ENCODE data around the gene CPE.
"Not testable (repeated sequence)": the region's sequence is repeated elsewhere in the genome, so short reads cannot be mapped to it uniquely, and the experiment has no call there.

Gene CPE

DNA sequence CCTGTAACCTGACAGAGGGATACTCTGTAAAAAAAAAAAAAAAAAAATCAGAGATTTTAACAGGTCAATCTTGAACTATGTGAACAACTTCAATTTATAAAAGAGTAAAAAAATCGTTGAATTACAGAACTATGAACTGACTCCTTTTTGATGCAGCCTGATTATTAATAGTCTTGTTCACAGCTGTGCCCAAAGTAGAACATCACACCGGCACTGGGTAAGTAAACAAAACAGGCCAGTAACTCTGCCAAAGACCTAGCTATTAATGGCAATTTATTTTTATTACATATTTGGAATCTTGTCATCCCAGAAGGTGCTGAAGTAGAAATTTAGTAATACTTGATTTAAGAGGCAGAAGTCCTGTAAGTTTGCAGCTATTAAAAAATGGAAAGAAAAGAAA is 31.4 kb downstream of the CPE start:
- DNase-seq, result no peak

GRCh38 chr4:165415910-165416309 is 37.1 kb downstream of the CPE start:
- DNase-seq, result no peak

DNA sequence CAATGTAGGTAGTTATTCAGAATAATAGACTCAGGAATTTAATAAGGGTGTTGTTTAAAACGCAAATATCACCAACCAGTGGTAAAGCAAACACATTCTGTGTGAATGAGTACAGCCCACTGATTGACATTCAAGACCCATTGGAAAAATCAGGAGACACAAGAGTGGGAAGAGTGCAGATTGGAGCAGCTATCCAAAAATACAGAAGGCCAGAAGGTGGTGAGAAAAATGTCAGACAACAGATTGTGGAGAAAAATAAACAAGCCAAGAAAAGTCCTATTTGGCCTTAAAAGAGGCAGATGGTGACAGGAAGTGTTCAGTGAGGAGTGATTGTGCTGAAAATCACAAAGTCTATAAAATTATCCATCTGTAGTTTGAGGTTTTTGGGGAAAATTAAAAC is 39.3 kb downstream of the CPE start:
- DNase-seq, result no peak

DNA sequence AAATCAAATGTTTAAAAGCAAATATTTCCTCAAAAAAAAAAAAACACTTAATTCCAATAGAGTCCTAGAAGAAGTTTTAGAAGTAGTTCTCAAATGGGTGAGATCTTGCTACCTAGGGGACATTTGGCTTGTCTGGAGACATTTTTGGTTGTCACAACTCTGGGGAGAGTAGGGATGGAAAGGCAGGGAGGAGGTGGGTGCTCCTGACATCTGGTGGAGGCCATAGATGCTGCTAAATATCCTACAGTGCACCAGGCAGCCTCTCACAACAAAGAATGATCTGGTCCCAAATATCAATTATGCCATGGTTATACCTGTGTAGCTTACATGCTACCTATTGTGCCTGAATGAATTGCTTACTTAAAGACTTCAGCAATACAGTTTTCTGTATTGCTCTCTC is 46.8 kb downstream of the CPE start:
- no peak for DNase-seq

- DNase-seq, result no peak
Measured at GRCh38 chr4:165426331-165426730, 47.5 kb downstream of the CPE start.

DNA sequence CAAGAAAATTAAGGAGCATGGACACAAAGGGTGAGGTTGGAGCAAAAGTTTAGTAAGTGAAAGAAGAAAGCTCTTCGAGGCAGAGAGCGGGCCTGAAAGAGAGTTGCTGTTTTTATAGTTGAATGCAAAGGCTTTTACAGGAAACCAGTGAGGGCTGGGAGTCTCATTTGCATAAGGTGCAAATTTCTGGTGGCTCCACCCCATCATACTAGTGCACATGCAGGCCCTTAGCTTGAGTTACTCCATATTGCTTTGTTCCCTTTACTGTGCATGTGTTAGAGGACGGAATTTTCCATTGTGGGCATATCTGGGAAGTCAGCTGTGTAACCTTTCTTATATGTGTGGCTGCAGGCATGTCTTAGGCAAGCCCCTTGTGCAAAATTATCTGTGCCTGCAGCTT is 48.0 kb downstream of the CPE start:
- DNase-seq, result no peak

DNA sequence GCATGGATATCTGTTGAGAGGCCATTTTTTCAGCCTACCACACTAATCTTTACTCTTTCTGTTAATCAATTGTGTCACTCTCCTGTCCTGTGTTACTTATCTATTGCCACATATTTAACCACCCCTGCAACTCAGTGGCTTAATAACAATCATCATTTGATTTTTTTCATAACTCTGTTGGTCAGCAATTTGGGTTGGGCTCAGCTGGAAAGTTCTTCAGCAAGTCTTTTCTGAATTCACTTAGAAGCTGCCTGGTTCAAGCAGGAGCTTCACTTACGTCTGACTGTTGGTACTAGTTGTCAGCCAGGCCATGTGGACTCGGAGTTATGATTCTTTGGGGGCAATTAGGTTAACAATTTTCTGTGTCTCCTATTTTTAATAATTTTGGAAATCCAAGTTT is 50.1 kb downstream of the CPE start:
- no peak for DNase-seq

DNA sequence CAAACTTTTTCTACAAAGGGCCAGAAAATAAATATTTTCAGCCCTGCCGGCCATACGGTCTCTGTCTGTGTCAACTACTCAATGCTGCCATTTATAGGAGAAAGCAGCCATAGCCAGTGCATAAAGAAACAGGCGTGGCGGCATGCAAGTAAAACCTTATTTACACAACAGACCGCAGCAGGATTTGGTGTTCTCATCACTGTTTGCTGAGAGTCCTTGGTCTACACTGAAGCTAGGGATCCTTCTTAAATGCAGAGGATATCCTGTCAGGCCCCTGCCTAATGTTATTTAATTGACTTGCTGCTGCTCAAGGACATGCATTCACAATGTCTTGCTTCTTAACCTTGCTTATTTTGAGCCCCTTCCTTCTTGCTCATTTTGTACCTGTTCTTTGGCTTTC is 54.7 kb downstream of the CPE start:
- no peak for DNase-seq

DNA sequence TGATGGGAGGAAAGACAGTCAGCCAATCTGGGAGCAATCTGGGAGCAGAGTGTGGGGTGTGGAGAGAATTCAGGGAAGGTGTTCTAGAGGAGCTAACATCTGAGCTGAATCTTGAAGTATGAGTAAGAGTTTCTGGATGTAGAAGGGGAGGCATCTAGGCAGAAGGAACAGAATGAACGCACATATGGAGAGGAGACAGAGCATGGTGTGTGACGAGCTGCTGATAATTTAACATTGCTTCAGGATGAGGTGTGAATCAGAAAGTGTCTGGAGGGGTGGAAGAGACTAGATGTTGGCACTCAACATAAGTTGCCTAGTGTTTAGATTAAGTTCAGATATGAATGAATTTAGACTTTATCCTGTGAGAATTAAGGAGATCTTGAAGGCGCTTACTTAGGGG is 58.9 kb downstream of the CPE start:
- no peak for DNase-seq

DNA sequence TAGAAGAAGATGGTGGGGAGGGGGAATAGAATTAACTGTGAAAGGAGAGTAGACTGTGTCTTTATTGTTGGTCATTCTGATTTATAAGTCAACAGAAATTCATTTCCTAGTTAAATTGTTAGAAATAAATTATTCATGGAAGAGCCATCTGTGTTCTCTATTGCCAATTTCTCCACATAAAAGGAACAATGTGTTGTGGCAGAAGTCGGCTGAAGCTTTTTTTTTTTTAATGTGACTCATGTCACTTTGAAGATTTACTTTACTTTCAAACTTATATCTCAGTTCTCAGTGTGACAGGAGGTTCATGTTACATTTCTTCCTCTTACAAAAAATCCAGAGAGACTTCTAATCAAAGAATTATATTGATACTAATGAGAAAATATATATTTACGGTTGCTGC is 60.5 kb downstream of the CPE start:
- DNase-seq, result no peak

DNA sequence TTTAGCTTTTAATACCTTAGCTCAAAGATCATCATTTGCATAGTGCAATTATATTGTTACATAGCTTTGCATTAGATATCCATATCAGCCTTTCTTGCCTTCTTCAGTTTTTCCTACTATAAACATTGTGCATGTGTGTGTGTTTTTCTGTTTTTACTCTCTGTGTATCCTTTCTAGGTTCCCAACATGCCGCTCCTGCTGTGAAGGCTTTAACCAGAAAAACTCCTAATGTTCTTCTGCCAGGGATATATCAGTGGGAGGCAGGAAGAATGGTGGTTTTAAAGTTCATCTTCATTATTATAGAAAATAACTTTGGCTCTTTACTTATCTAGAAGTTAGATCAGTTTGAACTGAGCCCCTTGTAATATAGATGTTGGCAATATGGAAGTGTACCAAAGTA is 61.2 kb downstream of the CPE start:
- no peak for DNase-seq

DNA sequence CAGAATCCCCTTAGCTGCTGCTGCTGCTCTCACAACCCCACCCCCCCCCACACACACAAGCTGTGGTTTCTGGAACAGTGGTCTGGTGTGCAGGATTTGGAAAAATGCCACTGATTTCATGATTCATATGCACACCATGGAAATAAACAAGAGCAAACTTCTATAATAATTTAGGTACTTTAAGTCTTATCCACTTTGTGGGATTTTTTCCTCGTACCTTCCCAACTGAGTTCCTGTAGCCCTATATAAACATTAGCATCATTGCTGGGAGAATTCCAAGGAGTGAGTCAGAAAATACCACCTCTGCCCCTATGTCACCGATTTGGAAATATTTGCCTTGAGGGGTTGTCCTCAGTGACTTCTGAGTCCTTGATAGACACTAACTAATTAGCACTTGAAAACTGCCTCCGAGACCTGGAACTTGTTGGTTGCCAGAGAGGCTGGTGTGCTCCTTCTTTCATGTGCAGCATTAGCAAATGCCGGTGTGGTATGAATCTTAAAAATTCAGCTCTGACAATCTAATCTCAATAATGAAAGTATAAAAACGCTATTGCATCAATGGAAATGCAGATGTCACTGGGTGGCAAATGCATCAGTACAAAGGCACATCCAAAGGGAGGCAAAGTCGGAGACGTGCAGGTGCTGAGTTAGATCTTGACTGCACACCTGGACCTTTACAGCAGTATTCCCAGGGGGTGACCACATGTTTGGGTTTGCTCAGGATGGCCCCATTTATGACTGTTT is 61.8 kb downstream of the CPE start:
- no peak for DNase-seq

DNA sequence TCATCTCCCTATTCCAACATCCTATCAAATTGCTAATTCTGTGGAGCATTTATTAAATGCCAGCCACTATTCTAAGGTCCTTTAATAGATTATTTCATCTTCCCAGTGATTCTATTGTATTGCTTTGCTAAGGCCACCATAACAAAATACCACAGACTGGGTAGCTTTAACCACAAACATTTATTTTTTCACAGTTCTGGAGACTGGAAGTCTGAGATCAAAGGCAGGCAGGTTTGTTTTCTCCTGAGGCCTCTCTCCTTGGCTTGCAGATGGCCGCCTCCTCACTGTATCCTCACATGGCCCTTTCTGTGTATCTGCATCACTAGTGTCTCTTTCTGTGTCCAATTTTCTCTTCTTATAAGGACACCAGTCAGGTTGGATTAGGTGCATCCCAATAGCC is 64.5 kb downstream of the CPE start:
- DNase-seq, result no peak

- no peak for DNase-seq
Measured at GRCh38 chr4:165448700-165449099, 69.9 kb downstream of the CPE start.

DNA sequence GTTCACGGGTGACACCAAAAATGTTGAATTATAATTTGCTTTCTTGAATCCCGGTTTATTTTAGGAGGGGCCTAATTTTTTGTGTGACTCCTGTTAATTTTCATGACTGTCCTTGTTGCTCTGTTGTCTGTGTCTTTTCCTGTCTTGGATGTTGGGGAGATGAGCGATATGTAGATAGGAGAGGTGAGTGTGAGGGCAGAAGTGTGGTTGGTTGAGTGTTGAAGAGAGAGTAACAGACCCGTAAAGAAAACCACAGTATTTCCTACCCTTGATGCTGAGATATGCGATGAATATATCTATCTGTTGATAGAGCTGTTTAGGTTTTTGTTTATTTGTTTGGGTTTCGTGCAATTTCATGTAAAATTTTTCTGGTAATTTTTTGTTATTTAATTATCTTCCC is 70.5 kb downstream of the CPE start:
- DNase-seq, result no peak

DNA sequence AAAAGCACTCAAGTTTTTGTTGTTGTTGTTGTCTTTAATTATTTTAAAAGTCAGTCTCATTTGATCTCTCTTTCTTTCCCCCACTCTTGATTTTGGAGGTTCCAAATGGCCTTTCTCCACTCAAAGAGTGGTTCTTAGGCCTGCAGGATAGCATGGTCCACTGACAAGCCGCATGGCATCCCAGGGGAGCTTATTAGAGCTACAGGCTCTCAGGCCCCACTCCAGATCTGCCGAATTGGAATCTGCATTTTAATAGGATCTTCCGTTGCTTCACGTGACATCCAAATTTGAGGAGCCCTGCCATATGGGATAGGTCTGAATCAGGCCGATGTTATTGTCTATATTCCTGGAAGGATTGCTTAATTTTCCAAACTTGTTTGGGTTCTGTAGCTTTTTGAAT is 72.1 kb downstream of the CPE start:
- DNase-seq, result no peak

DNA sequence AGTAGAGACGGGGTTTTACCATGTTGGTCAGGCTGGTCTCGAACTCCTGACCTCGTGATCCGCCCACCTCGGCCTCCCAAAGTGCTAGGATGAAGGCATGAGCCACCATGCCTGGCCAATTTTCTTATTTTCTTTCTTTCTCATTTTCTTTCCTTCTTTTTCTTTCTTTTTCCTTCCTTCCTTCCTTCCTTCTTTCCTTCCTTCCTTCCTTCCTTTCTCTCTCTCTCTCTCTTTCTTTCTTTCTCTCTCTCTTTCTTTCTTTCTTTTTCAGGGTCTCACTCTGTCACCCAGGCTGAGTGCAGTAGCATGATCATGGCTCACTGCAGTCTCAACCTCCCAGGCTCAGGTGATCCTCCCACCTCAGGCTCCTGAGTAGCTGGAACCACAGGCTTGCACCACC is 74.3 kb downstream of the CPE start:
- DNase-seq, result not testable (repeated sequence)

GRCh38 chr4:165454426-165454825 is 75.6 kb downstream of the CPE start:
- DNase-seq, result no peak

DNA sequence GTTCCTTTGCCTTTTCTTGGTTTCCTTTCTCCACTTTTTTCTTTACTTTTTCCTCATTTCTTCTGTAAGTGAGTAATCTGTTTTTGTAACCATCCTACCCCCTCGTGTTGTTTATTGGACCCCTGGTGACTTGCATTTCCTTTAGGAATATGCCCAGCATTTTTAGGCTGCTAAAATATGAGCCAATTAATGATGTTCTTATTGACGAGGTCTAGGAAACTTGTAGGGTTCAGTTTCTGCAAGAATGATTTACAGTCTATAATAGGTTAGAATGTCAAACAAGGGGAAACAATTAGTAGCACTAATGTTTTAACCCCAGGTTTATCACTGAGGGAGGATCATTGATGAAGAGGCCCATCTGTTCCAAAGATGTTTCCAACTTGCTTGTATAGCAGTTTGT is 79.0 kb downstream of the CPE start:
- no peak for DNase-seq

- DNase-seq, result no peak
Measured at GRCh38 chr4:165458471-165458870, 79.7 kb downstream of the CPE start.

DNA sequence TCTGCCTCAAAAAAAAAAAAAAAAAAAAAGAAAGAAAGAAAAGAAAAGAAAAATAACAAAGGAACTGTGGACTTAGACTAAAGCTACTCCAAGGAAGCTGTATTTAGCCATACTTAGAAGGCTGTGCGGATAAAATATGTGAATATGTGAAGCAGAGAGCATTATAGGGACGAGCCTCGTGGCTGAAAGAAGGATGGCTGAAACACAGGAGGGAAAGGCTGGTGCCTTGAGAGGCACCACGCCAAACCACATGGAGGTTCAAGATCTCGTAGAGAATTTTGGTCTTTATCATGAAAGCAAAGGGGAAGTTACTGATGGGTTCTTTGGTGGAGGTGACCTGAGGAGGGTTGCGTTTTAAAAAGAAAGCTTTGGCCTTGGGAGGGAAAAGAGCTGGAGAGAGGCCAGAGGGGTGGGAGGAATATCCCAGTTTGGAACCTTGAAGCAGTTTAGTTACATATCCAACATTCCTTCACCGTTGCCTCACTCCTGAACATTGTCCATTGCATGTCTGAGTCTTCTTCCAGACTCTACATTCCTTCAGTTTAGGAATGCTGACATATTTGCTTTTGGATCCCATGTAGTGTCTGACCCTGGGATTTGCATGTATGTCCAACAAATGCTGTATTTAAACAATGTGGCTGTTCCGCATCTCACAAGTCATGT is 82.5 kb downstream of the CPE start:
- DNase-seq, result no peak

- no peak for DNase-seq
Measured at GRCh38 chr4:165462009-165462408, 83.2 kb downstream of the CPE start.

GRCh38 chr4:165464376-165464775 is 85.6 kb downstream of the CPE start:
- no peak for DNase-seq

DNA sequence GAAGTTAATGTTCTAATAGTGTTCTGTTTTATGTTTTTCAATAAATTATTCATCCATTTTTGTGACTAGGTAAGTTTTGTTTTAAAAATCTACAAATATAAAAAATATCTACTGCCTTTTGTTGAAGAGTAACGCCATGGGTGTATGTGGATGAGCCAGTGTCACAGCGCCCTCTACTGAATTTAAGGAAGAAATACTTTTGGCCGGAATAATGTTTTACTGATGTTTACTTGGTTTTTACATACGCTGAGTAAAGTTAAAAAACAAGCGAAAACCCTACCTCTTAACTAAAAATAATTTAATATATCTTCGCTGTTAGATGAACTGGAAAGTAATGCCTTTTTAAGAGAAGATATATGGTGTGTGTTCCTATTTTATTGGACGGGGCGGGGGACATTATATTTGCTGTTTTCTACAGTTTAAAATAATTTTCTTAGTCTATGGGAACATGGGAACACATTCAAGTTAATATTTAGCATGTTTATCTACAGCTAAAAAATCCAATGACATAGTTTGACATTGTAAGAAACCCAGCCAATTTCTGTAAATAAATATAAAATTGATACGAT is 86.1 kb downstream of the CPE start:
- DNase-seq, result peak; percentile 47

- DNase-seq, result no peak
Measured at GRCh38 chr4:165470009-165470408, 91.2 kb downstream of the CPE start.

Measured in CD4-positive, alpha-beta T cell treated with Interleukin-21 for 1 hour (primary cell).